CD4-positive, alpha-beta T cell treated with Interleukin-6 at 100 ng/mL for 8 hours (primary cell): ENCODE measurements around the gene TXNDC15.
"Not testable (repeated sequence)": the region's sequence is repeated elsewhere in the genome, so short reads cannot be mapped to it uniquely, and the experiment has no call there.

Experiments
- DNase-seq: peaks from one replicate; pipeline ENCODE4 v3.0.0-alpha.2; 2020; ENCODE audit warnings: mixed read lengths, low spot score

Gene TXNDC15, protein sequence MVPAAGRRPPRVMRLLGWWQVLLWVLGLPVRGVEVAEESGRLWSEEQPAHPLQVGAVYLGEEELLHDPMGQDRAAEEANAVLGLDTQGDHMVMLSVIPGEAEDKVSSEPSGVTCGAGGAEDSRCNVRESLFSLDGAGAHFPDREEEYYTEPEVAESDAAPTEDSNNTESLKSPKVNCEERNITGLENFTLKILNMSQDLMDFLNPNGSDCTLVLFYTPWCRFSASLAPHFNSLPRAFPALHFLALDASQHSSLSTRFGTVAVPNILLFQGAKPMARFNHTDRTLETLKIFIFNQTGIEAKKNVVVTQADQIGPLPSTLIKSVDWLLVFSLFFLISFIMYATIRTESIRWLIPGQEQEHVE

DNA sequence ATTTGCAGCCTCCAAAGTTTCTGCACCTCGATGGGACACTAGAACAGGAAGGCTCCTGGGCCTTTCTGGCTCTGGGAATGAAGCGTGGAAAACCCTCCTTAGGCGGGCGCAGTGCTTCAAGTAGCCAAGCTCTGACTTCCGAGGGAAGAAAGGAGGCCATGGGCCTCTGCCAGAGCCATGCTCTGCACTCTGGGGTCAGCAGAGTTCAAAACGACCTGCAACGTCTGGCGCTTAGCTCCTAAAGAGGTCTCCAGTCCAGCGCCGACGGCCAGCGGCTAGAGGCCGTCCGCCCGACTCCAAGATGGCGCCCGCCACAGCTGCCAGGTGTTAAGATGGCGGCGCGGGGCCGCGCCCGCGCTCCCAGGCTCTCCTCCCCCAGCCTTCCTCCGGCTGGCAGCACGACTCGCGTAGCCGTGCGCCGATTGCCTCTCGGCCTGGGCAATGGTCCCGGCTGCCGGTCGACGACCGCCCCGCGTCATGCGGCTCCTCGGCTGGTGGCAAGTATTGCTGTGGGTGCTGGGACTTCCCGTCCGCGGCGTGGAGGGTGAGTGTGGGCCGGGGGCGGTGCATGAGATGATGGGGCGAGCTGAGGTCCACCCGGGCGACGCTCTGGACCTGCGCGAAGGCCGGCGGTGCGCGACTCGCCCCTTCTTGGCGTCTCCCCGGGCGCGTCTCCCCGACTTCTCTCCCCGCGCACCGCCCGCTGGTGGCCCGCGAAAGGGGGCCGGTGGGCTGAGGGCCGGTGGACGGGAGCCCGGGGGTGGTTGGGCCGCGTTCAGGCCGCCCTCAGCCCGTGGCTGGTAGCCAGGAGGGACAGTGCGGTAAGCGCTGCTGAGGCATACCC is at the start of gene TXNDC15:
Gene TXNDC15 (plus strand): TSS at position 385 of the 844 bp plus-strand sequence. CDS start 57 bp downstream, at position 442.
- DNase-seq, result peak; percentile 71

DNA sequence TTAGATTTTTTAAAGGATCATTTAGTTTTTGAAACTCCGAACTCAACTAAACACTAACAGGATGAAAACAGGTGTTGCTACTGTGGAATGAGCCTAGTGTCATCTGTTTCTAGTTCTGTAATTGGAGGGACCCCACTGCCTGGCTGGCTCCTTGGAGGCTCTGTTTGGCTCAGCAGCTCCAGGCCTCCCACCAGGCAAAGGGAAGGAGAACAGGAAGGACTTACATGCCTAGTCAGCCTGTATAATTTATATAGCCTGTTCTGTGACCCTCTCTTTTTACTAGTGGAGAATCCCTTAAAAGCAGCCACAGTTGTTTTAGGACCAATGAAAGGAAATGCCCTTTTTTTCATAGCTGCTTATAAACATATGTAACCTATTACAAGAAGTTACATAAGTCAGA is 49.5 kb upstream of the TXNDC15 start:
- DNase-seq, result no peak

DNA sequence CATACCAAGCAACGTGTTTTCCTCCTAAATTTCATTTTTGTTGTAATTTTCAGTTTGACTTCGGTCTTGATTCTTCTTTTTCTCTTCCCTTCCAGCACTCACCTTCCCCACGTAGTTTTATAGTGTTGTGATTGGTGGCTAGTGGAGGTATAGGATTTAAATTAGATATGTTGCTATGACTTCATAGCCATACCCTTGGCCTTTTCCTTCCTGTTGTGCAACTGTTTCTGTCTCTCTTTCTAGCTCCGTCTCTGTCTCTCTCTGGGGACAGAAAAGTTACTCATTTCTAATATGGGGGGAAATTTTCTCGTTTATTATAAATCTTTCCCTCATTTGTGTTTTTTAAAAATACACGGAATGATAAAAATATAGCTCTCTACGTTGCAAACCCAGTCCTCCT is 49.0 kb upstream of the TXNDC15 start:
- no peak for DNase-seq

DNA sequence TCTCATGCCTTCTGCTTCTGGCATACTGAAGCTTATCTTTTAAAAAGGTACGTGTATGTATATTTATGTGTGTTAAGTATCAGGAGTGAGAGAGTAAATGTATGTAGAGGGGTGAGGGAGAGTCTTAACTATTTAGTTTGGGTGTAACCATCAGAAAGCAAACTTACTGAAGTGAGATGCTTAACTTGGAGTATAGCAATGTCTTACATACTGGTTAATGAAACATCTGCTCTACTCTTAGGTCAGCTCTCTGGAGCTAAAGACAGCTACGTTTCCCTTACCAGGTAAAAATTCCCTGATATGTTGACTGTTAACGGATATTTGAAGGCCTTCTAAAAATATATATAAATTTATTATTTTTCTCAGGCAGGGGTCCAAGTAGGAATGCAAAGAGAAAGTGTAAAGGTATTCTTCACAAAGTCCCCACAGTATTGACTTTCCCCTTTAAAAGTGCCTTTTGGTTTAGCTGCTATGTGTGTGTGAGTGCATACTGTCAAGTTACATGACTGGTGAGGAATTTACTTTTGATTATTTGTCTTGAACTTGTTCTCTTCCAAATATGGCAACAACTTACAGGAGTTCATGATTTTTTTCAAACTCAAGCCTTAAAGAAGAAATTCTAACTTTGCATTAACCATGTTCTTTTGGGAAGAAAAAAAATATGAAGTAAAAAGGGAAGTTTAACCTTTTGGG is 40.7 kb upstream of the TXNDC15 start:
- no peak for DNase-seq

DNA sequence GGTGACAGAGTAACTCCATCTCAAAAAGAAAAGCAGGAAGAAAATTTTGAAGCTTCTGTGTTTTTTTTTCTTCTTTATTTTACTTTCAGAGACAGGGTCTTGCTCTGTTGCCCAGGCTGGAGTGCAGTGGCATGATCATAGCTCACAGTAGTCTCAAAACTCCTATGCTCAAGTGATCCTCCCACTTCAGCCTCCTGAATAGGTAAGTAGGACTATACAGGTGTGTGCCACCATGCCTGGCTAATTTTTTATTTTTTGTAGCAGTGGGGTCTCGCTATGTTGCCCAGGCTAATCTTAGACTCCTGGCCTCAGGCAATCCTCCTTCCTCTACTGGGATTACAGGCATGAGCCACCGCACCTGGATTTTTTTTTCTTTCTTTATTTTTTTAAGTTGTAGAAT is 38.5 kb upstream of the TXNDC15 start:
- DNase-seq, result no peak

DNA sequence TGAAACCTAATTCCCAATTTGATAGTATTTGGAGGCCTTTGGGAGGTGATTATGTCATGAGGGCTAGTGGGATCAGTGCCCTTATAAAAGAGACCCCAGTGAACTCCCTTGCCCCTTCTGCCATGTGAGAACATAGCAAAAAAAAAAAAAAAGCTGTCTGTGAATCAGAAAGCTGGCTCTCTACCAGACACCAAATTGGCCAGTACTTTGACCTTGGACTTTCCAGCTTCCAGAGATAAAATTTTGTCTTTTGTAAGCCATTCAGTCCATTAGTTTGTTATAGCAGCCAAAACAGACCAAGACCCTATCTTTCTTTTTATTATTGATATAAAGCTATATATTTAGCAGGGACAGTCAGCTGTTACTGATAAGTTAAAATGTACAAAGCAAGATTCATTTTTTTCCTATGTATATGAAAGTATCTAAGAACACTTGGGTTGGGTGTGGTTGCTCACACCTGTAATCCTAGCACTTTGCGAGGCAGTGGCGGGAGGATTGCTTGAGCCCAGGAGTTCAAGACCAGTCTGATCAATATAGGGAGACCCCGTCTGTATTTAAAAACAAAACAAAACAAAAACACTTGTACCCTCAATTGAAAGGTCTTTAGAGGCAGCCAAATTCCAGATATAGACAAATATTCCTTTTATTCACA is 36.5 kb upstream of the TXNDC15 start:
- no peak for DNase-seq

DNA sequence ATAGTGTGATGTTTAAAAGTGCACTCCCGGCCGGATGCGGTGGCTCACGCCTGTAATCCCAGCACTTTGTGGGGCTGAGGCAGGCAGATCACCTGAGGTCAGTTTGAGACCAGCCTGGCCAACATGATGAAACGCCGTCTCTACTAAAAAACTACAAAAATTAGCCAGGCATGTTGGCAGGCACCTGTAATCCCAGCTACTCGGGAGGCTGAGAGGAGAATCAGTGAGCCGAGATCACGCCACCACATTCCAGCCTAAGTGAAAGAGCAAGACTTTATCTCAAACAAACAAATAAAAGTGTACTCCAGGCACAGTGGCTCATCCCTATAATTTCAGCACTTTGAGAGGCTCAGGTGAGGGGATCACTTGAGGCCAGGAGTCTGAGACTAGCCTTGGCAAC is 35.8 kb upstream of the TXNDC15 start:
- not testable (repeated sequence) for DNase-seq

DNA sequence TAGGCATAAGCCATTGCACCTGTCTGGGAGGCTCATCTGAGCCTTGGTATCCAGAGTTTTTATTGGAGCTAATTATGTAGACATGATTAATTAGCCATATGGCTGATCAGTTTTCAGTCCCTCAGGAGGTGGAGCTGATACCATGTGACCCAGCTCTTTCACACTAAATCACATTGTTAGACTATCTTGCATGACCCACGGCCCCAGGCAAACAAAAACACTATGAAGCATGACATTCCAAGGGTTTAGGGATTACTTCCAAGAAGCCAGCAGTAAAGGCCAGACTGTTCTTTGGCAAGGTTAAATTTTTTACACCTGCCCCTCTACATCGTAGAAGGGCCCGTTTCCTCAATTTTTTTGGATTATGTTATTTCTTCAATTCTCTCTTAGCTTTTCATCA is 33.4 kb upstream of the TXNDC15 start:
- DNase-seq, result no peak

DNA sequence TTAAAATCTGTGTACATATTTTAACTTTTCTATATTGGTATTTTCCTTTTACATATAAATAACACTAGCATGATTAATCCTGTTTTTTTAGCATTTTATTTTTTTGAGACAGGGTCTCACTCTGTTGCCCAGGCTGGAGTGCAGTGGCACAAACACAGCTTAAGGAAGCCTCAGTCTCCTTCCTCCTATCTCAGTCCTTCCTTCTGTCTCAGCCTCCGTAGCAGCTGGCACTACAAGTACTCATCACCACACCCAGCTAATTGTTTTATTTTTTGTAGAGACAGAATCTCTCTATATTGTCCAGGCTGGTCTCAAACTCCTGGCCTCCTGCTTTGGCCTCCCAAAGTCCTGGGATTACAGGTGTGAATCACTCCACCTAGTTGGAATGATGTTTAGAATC is 29.9 kb upstream of the TXNDC15 start:
- no peak for DNase-seq

DNA sequence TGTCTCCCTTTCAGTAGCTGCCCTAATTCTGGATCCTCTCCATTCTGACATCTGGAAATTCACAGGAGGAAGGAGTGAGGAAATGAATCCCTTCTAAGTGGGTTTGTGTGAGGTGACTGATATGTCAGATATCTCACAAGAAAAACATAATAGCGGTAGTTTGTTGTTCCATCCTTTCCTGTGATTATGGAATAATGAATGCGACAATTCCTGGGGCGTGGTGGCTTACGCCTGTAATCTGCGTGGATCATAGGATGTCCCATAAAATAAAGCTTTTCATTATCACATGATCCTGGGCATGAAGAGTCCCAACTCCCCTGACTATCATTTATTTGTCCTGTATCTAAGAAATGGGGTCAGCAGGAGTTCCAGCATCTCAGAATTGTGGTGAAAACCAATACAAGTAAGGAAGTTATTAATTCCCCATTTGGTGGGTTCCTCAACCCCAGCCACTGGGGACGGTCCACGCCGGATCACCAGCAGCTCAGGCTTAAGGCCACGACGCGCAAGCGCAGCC is 28.8 kb upstream of the TXNDC15 start:
- DNase-seq, result no peak

DNA sequence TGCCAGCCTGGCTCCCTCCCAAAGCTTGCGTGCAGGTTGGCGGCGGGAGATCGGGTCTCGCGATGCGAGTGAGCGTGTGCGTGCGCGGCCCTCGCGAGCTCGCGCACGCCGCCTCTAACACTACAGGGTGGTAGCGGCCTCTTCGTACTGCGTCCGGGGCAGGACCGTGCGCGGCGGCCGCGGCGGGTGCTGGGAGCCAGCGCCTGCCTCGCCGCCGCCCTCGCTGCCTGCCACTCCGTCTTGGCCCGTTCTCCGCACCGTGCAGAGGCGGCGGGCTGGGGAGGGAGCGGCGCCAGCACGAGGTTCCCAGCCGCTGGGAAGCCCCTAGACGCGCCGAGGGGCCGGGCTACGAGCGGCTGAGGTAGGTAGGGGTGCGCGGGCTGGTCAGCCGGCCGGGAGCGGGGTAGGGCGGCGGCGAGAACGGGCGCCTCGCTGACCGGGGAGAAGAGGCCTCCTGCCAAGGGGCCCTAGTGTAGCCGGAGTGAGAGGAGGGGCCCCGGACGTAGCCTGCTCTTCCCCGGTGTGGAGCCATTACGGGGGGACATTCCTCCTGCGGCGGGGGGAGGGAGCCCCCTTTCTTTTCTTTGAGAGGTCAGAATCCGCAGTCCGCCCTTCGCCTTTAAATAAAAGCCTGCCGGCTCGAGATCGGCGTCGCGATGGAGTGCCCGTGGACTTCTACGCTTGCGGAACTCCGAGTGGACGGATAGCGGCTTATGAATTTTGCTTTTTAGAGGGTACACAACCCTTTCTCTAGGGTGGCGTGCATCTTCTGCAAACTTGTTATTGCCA is 28.1 kb upstream of the TXNDC15 start, which contains the start of gene C5orf24:
Gene C5orf24 (plus strand): TSS at position 117 of the 789 bp plus-strand sequence. CDS start 8,933 bp downstream, outside the sequence.
- peak; percentile 92 for DNase-seq

DNA sequence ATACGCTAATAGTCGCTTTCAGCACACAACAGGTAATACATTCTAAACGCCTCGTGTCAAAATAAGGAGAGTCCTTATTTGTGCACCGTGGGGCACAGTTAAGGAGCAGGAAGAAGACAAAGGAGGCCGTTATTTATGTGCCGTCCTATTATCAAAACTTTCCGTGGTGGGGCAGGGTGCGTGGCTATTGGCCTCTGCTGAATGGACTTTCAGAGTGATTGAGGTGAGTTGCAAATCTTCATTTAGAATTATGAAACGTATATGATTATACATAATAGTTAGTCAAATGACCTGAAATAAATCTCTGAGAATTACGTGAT is 27.6 kb upstream of the TXNDC15 start:
- no peak for DNase-seq

DNA sequence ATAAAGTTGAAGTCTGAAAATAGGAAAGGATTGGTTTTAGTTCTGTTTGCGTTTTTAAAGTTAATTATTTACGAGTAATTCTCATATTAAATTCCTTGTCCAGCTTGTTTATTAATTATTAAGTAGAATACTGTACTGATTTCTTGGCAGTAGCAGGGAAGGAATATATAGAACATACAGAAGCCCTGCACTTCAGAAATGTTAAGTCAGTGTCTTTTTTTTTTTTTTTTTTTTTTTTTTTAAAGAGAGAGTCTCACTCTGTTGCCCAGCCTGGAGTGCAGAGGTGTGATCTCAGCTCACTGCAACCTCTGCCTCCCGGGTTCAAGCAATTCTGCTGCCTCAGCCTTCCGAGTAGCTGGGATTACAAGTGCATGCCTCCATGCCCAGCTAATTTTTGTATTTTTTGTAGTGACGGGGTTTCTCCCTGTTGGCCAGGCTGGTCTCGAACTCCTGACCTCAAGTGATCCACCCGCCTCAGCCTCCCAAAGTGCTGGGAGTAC is 24.7 kb upstream of the TXNDC15 start:
- DNase-seq, result not testable (repeated sequence)

DNA sequence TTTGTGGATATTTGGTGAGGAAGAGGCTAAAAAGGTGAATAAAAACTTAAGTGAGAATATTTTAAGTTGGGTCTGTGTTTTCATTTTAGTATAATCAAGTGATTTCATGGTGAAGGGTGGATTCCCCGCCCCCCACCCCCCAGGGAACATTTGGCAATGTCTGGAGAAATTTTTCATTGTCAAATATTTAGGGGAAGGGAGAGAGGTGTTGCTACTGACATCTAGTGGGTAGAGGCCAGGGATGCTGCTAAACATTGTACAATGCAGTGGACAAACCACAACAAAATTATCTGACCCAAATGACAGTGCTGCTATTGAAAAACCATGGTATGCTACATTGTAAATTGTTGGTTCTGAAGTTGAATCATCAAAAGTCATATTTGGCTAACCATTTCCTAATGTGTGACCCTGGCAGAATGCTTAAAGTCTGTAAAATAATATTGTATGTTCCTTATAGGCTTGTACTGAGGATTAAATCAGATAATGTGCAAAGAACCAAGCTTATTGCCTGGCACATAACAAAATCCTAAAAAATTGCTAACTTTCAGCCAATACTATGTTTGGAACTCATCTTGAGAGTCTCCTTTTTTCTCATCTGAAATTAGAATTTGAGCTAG is 22.8 kb upstream of the TXNDC15 start:
- DNase-seq, result no peak

DNA sequence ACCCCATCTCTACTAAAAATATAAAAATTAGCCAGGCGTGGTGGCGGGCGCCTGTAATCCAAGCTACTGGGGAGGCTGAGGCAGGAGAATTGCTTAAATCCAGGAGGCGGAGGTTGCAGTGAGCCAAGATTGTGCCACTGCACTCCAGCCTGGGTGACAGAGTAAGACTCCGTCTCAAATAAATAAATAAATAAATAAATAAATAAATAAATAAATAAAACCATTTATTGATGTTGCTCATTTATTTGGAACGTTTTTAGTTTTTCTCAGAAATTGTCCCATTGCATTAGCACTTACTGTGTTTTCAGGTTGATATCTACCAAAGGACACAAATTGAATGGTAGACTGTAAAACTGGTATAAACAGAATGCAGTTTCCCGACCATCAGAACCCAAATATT is 17.7 kb upstream of the TXNDC15 start:
- DNase-seq, result not testable (repeated sequence)

DNA sequence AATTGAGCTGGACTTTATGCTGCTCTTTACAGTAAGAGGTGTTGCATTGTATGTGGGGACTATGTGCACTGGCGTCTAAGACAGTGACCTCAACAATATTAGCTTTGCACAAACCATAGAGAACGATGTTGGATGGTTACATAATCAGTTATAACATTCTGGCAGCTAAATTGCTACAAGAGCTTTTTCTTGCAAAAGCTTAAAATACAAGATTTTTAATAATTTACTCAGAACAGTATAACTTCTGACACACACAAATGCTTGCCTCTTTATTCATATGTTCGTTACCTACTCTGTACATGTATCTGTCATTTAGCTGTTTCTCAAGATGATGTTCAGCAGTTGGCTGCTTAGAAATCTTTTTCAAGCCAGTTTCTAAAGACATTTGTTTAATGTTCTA is 16.8 kb upstream of the TXNDC15 start:
- no peak for DNase-seq

DNA sequence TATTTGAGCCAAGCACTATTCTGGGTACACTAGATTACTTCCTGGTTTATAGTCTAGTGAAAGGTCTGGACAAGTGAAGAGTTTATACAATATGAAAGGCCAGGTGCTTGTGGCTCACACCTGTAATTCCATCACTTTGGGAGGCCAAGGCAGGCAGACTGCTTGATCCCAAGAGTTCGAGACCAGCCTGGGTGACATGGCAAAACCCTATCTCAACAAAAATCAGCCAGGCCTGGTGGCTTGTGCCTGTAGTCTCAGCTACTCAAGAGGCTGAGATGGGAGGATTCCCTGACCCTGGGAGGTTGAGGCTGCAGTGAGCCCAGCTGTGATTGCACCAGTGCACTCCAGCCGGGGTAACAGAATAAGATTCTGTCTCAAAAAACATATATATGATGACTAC is 9.5 kb upstream of the TXNDC15 start:
- no peak for DNase-seq

DNA sequence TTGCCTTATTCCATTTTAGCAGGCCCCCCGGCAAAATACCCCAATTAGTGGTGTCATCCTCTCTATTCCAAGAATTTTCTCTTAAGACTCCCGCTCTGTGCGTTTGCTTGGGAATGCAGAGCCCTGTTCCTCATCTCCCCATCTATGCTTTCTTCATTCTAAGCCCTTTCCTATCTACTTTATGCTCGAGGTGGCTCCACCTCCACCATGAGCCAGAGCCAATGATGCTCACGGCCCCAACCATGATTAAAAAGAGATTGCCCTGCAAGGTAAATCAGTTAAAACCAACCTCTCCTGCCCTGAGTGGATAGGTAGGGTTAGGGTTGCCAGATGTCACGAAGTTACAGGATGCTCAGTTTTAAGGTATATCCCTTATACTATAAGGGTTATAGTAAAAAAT is 677 bp upstream of the TXNDC15 start:
- DNase-seq, result no peak

DNA sequence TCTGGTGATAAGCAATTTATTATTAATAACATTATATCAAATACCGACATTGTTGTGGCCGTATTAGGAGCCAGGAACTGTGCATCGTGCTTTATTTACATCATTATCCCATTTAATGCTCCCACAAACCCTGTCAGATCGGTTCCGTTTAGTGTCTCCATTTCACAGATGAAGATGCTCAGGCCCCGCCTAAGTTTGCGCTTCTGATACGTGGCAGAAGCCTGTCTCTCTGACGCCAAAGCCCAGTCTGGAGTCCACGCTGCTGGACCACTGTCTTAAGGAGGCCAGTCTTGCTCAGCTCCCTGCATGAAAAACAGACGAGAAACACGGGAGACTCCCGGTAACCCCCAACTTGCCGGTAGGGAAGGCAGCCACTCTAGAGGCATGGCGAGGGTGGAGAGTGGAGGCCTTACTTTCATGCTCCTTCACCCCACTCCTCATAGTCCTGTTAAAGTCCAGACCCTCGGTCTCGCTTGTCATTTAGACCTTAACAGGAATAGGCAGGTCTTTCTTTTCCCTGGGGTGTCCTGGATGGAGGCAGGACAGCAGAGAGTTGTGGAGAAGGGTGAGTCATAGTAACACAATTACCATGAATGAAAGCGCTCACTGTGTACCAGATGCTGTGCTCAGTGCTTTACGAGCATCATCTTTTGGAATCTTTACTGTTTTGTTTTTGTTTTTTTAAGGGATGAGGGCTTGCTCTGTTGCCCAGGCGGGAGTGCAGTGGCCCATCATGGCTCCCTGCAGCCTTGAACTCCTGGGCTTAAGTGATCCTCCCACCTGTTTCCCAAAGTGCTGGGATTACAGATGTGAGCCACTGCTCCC is 872 bp downstream of the TXNDC15 start:
- peak; percentile 12 for DNase-seq

DNA sequence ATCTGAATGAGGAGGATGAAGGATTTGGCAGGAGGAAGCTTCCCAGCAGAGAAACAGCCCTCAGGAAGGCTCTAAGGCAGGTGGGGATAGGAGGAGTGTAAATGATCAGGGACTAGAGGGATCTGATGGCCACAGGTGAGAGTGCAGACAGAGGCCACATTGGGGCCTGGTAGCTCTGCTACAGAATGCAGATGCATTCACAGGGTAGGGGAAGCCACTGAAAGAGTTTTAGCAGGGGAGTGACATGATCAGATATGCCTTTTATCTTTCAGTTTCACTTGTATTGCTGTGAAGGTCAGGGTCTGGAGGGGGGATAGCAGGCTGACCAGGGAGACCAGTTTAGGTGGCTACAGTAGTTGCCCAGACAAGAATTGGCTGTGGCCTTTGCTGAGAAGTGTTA is 3.0 kb downstream of the TXNDC15 start:
- DNase-seq, result no peak
